Measurements from ENCODE around the gene RFLNA. TPM values are rescaled to one million over a fixed set of nuclear protein-coding genes. Genes with fewer than 3 reads are reported as not detected.

Gene RFLNA, protein sequence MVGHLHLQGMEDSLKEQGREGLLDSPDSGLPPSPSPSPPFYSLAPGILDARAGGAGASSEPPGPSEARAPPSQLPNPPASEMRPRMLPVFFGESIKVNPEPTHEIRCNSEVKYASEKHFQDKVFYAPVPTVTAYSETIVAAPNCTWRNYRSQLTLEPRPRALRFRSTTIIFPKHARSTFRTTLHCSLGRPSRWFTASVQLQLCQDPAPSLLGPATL
- polyA plus RNA-seq (2012; ENCODE audit: insufficient read length, low read depth): 0.68 TPM

DNA sequence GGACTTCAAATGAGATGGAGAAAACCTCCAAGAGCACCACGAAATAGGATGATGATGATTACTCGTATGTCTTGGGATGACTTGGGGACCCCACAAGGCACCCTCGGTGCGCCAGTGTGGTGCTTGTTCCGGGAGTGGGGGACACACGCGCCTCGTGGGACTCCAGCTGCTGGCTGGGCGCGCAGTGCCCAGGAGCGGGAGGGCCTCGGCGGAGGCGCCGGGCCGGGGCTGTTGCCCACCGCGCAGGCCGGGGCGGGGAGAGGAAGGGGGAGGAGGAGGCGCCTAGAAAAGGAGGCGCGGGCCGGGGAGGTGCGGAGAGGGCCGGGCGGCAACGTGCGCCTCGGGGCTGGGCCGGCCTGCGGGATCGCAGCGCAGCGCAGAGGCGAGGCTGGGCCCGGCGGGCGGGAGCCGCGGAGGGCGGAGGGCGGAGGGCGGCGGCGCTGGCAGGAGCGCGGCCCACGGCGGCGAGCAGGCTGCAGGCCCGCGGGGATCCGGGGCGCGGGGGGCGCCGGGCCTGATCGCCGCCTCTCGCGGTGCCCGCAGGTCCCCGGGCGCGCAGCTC, at the start of gene RFLNA:
TSS of gene RFLNA (plus strand) at position 314 of the 562 bp plus-strand sequence. CDS start 337 bp downstream, outside the sequence.
- TF ChIP-seq, protein P1, sequence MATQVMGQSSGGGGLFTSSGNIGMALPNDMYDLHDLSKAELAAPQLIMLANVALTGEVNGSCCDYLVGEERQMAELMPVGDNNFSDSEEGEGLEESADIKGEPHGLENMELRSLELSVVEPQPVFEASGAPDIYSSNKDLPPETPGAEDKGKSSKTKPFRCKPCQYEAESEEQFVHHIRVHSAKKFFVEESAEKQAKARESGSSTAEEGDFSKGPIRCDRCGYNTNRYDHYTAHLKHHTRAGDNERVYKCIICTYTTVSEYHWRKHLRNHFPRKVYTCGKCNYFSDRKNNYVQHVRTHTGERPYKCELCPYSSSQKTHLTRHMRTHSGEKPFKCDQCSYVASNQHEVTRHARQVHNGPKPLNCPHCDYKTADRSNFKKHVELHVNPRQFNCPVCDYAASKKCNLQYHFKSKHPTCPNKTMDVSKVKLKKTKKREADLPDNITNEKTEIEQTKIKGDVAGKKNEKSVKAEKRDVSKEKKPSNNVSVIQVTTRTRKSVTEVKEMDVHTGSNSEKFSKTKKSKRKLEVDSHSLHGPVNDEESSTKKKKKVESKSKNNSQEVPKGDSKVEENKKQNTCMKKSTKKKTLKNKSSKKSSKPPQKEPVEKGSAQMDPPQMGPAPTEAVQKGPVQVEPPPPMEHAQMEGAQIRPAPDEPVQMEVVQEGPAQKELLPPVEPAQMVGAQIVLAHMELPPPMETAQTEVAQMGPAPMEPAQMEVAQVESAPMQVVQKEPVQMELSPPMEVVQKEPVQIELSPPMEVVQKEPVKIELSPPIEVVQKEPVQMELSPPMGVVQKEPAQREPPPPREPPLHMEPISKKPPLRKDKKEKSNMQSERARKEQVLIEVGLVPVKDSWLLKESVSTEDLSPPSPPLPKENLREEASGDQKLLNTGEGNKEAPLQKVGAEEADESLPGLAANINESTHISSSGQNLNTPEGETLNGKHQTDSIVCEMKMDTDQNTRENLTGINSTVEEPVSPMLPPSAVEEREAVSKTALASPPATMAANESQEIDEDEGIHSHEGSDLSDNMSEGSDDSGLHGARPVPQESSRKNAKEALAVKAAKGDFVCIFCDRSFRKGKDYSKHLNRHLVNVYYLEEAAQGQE (IDR thresholded peaks at IDR 0.05; ENCODE audit: insufficient read depth in 1 of 2, low read depth in 2 of 2, low read length in 2 of 2): no peak
- no peak for TF ChIP-seq TAF1 (IDR thresholded peaks at IDR 0.05; ENCODE audit: borderline replicate concordance, insufficient read depth, low read length)
- TF ChIP-seq POLR2AphosphoS5 (IDR thresholded peaks at IDR 0.05; ENCODE audit: low read depth, low read length): no peak
- no peak for TF ChIP-seq SIN3A (IDR thresholded peaks at IDR 0.05; ENCODE audit: borderline replicate concordance, insufficient read depth, low read length)
- TF ChIP-seq FOXP2 (optimal IDR thresholded peaks at IDR 0.05; ENCODE audit: borderline replicate concordance, extremely low read depth, extremely low read length, insufficient read depth): no peak

DNA sequence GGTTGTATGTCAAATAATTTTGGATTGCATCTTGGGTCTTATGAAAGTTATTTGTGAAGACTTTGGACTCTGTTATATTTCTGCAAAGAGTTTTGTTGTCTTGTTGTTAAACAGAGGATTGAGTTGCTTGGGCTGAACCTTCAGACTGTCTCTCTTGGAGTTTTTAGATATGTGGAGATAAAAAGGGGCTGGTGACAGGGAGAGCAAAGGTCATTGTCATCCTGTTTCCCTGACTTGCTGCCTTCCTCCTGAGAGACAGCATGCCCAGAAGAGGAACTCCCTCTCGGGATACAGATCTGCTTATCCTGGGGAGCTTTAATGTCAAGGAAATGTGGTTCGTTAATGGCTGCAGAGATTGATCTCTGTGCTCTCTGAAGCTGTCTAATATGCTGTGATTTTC, 47.6 kb upstream of the RFLNA start:
- TF ChIP-seq POLR2AphosphoS5 (IDR thresholded peaks at IDR 0.05; ENCODE audit: low read depth, low read length): no peak
- TF ChIP-seq SIN3A (IDR thresholded peaks at IDR 0.05; ENCODE audit: borderline replicate concordance, insufficient read depth, low read length): no peak
- TF ChIP-seq, protein P1 (IDR thresholded peaks at IDR 0.05; ENCODE audit: insufficient read depth in 1 of 2, low read depth in 2 of 2, low read length in 2 of 2): no peak
- no peak for TF ChIP-seq TAF1 (IDR thresholded peaks at IDR 0.05; ENCODE audit: borderline replicate concordance, insufficient read depth, low read length)
- no peak for TF ChIP-seq FOXP2 (optimal IDR thresholded peaks at IDR 0.05; ENCODE audit: borderline replicate concordance, extremely low read depth, extremely low read length, insufficient read depth)

DNA sequence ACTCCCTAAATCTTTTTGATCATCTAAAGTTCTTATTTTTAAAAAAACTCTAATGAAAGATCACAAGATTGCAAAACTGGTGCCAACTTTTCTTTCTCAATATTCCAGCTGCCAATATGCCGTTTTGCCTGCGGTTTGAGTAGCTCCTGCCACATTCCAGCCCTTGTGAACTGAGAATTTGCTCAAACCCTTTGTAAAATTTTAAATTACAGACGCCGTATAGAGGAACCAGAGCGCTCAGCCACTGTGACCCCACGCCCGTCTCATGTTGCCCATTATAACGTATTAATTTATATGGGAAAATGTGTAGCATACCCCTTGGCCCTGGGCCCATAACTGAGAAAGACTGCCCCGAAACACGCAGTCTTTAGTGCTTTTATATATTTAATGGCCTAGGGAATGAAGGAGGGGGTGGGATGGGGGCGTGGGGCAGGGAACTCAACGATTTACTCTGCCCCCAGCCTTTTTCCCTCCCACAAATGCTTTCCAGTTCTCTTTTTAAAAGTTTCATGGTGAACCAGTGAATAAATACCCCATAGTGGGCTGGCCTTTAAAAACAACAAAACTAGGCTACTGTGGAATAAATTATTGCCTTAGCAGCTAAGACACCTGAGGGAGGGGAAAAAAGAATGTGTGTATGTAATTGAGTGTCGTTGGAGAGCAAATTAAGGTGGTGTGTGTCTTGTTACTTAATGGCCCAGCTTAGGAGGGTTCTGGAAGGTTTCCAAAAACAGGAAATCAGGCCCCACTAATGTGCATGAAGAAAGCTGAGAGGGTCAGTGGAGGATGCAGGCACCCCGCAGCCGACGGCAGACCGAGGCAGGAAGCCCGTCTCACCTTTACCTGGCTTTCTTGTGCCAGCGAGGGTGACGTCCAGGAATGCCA, 45.7 kb upstream of the RFLNA start:
- no peak for TF ChIP-seq FOXP2 (optimal IDR thresholded peaks at IDR 0.05; ENCODE audit: borderline replicate concordance, extremely low read depth, extremely low read length, insufficient read depth)
- TF ChIP-seq, protein P1 (IDR thresholded peaks at IDR 0.05; ENCODE audit: insufficient read depth in 1 of 2, low read depth in 2 of 2, low read length in 2 of 2): no peak
- TF ChIP-seq SIN3A (IDR thresholded peaks at IDR 0.05; ENCODE audit: borderline replicate concordance, insufficient read depth, low read length): no peak
- no peak for TF ChIP-seq TAF1 (IDR thresholded peaks at IDR 0.05; ENCODE audit: borderline replicate concordance, insufficient read depth, low read length)
- no peak for TF ChIP-seq POLR2AphosphoS5 (IDR thresholded peaks at IDR 0.05; ENCODE audit: low read depth, low read length)

DNA sequence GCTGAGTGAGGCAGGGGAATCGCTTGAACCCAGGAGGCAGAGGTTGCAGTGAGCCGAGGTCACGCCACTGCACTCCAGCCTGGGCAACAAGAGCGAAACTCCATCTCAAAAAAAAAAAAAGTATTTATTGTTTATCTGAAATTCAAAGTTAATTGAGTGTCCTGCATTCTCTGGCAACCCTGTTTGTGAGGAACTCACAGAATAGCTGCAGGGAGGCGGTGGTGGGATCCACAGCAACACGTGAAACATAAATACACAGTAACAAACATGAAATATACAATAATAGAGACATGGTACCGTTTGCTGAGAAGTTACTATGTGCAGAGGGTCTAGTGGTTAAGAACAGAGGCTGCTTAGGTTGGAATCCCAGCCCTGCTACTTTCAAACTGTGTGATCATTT, 43.7 kb upstream of the RFLNA start:
- TF ChIP-seq FOXP2 (optimal IDR thresholded peaks at IDR 0.05; ENCODE audit: borderline replicate concordance, extremely low read depth, extremely low read length, insufficient read depth) (no peak), SIN3A (IDR thresholded peaks at IDR 0.05; ENCODE audit: borderline replicate concordance, insufficient read depth, low read length) (no peak)
- TF ChIP-seq, protein P1 (IDR thresholded peaks at IDR 0.05; ENCODE audit: insufficient read depth in 1 of 2, low read depth in 2 of 2, low read length in 2 of 2): no peak

Measured in PFSK-1 (cell line).